ENCODE results near the gene SH3PXD2A. TPM values are rescaled to one million over a fixed set of nuclear protein-coding genes. Genes with fewer than 3 reads are reported as not detected.

SH3PXD2A gene
- total RNA-seq, 4 donors from 2014 or later = 6.2 to 16.8 (median 11.4) TPM

DNA sequence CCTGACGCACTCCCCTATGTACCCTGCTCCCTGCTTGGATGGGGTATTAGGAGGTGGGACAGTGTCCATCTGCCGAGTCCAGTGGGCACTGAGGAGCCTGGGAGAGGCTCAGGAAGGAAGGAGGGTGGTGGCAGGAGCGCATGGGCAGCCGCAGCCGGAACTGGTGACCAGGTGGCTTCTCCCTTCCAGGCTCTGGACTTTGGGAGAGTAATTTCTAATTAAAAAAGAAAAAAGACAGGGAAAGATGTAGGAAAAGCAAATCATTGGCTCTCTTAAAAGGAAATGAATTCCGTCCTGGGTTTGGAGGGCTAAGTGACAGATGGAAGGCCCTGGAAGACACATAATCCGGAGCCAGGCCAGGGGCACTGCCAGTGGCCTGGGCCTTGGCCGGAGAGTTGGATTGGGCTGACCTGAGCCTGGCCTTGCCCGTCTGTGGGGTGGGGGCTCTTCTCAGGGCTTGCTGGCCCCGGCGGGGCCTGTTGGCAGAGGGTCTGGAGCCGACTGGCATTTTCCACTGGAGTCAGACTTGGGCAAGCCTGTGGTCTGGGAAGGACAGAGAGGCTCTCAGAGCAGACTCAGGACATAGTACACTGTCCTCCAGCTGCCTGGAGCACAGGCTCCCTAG is 298.9 kb downstream of the SH3PXD2A start:
- ATAC-seq = peak; percentile 49 to 55
- H3K36me3 ChIP-seq = no peaks in the 10 kb centered on the region
- H3K4me3 ChIP-seq = peak overlapping the region; percentile 57 to 63 (median 62)
- peak in 1 of 2 donors; percentile 73 for DNase-seq
- no peaks in the 10 kb centered on the region for H3K9me3 ChIP-seq
- intact Hi-C loops (cut with DNase I; ENCODE audit: low total_unique reads) (no loop called here), in situ Hi-C loops (cut with MboI; ENCODE audit: low sequenced_read_pairs in 4 of 4) (no loop called here)
- peaks cover 49 to 63% of the 10 kb centered on the region in 2 donors for H3K4me1 ChIP-seq
- no peaks in the 10 kb centered on the region for H3K27me3 ChIP-seq
- TF ChIP-seq POLR2A (IDR thresholded peaks at IDR 0.05) (peak in 1 of 2 donors; percentile 8), CTCF (IDR thresholded peaks at IDR 0.05 in 4 of 5, conservative IDR thresholded peaks at IDR 0.05 in 1 of 5) (no peak)
- H3K27ac ChIP-seq = peak overlapping the region; percentile 83 to 94 (median 89)

DNA sequence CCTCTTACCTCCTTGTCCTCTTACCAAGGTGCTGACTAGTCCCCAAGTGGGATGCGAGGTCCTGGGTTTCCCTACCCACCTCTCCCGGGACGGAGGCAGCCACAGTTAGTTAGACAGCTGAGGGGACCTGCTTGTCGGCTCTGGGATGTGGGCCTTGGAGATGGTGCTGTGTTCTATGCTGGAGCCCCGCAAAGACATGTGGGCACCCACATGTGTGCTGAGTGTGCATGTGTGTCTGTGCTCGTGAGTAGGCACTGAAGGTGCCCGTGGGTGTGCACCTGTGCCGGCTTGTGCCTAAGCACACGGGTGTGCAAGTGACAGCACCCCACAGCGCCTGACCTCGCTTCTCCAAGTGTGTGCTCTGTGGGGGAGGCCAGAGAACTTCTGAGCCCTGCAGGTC is 299.7 kb downstream of the SH3PXD2A start:
- Histone ChIP-seq H3K4me1 (peaks cover 45 to 61% of the 10 kb centered on the region in 2 donors), H3K27me3 (no peaks in the 10 kb centered on the region), H3K4me3 (peak overlapping the region; percentile 57 to 63 (median 62)), H3K27ac (peak overlapping the region; percentile 83 to 94 (median 89)), H3K9me3 (no peaks in the 10 kb centered on the region), H3K36me3 (no peaks in the 10 kb centered on the region)
- intact Hi-C loops (cut with DNase I; ENCODE audit: low total_unique reads) (loop anchor here (2.0 kb wide), 1 partner anchor 25 kb away; no protein-coding TSS in a partner anchor), in situ Hi-C loops (cut with MboI; ENCODE audit: low sequenced_read_pairs in 4 of 4) (no loop called here)
- no peak for DNase-seq
- ATAC-seq = peak; percentile 7 to 24
- TF ChIP-seq POLR2A (IDR thresholded peaks at IDR 0.05) (no peak), CTCF (IDR thresholded peaks at IDR 0.05 in 4 of 5, conservative IDR thresholded peaks at IDR 0.05 in 1 of 5) (no peak)

- Histone ChIP-seq H3K27me3 (no peaks in the 10 kb centered on the region), H3K9me3 (no peaks in the 10 kb centered on the region), H3K27ac (peak overlapping the region; percentile 83 to 94 (median 89)), H3K4me3 (peak overlapping the region; percentile 57 to 63 (median 62)), H3K36me3 (no peaks in the 10 kb centered on the region), H3K4me1 (peaks cover 41 to 57% of the 10 kb centered on the region in 2 donors)
- in situ Hi-C loops (cut with MboI; ENCODE audit: low sequenced_read_pairs in 4 of 4) (no loop called here), intact Hi-C loops (cut with DNase I; ENCODE audit: low total_unique reads) (loop anchor here (2.0 kb wide), 1 partner anchor 26 kb away; no protein-coding TSS in a partner anchor)
- ATAC-seq = peak in 1 of 2 donors; percentile 16
- no peak for DNase-seq
- no peak for TF ChIP-seq CTCF (IDR thresholded peaks at IDR 0.05 in 4 of 5, conservative IDR thresholded peaks at IDR 0.05 in 1 of 5)
- TF ChIP-seq POLR2A (IDR thresholded peaks at IDR 0.05) = no peak
Measured at GRCh38 chr10:103555325-103555649, 300.1 kb downstream of the SH3PXD2A start.

GRCh38 chr10:103554488-103555324 is 300.7 kb downstream of the SH3PXD2A start:
- in situ Hi-C loops (cut with MboI; ENCODE audit: low sequenced_read_pairs in 4 of 4) = no loop called here
- Histone ChIP-seq H3K4me1 (peaks cover 41 to 51% of the 10 kb centered on the region in 2 donors), H3K27ac (peak overlapping the region; percentile 83 to 94 (median 89)), H3K4me3 (peak overlapping the region; percentile 57 to 63 (median 62)), H3K36me3 (no peaks in the 10 kb centered on the region), H3K9me3 (no peaks in the 10 kb centered on the region), H3K27me3 (no peaks in the 10 kb centered on the region)
- ATAC-seq (peak; percentile 60 to 67), DNase-seq (peak; percentile 63 to 75)
- TF ChIP-seq CTCF (IDR thresholded peaks at IDR 0.05 in 4 of 5, conservative IDR thresholded peaks at IDR 0.05 in 1 of 5) (no peak), POLR2A (IDR thresholded peaks at IDR 0.05) (peak; percentile 58 to 64)
- intact Hi-C loops (cut with DNase I; ENCODE audit: low total_unique reads) = loop anchor here (2.0 kb wide), 1 partner anchor 26 kb away; no protein-coding TSS in a partner anchor

Measured in gastrocnemius medialis (tissue), 4 donors.